ENCODE measurements around the gene WDR54.

- no peak for TF ChIP-seq POLR2A (IDR thresholded peaks at IDR 0.05; ENCODE audit: borderline replicate concordance, extremely low read depth, insufficient read depth, insufficient read length)
- no peak for TF ChIP-seq JUND (IDR thresholded peaks at IDR 0.05)
- TF ChIP-seq TCF7L2 (IDR thresholded peaks at IDR 0.05; ENCODE audit: borderline replicate concordance, extremely low read depth, insufficient read depth, insufficient read length), result no peak
- TF ChIP-seq ZFX (IDR thresholded peaks at IDR 0.05), result no peak
- TF ChIP-seq, protein P1, sequence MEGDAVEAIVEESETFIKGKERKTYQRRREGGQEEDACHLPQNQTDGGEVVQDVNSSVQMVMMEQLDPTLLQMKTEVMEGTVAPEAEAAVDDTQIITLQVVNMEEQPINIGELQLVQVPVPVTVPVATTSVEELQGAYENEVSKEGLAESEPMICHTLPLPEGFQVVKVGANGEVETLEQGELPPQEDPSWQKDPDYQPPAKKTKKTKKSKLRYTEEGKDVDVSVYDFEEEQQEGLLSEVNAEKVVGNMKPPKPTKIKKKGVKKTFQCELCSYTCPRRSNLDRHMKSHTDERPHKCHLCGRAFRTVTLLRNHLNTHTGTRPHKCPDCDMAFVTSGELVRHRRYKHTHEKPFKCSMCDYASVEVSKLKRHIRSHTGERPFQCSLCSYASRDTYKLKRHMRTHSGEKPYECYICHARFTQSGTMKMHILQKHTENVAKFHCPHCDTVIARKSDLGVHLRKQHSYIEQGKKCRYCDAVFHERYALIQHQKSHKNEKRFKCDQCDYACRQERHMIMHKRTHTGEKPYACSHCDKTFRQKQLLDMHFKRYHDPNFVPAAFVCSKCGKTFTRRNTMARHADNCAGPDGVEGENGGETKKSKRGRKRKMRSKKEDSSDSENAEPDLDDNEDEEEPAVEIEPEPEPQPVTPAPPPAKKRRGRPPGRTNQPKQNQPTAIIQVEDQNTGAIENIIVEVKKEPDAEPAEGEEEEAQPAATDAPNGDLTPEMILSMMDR (IDR thresholded peaks at IDR 0.05 in 2 of 3, conservative IDR thresholded peaks at IDR 0.05 in 1 of 3; ENCODE audit: borderline replicate concordance in 1 of 3, insufficient read depth in 1 of 3, low read depth in 2 of 3, low read length in 2 of 3), result no peak
Measured at GRCh38 chr2:74372674-74373073, 48.9 kb upstream of the WDR54 start.

All from HCT116 (cell line).